B cell (primary cell): ENCODE data around the gene PNMA8C. TPM values are rescaled to one million over a fixed set of nuclear protein-coding genes. Genes with fewer than 3 reads are reported as not detected.

ENCODE experiments used
- ATAC-seq: fragments of 200-7000 bp; cut with Tn5 transposase; one replicate; pipeline ENCODE4 v1.10.0; 2021; ENCODE audit warnings: low read depth, mild to moderate bottlenecking, moderate number of reproducible peaks, moderate library complexity
- CTCF ChIA-PET: fragments of 350-600 bp; sonication (Branson Sonifier 250); formaldehyde crosslinking; loops from one replicate; lab custom pipeline; 2021; ENCODE audit warnings: antibody characterized with exemption, inconsistent platforms; lab: Charles Lee
- POLR2A ChIA-PET: fragments of 350-600 bp; sonication (Branson Sonifier 250); formaldehyde crosslinking; loops from one replicate; lab custom pipeline; 2021; ENCODE audit warnings: antibody characterized with exemption; lab: Charles Lee
- DNase-seq: peaks from one replicate; pipeline ENCODE4 v3.0.0; 2013
- H2AFZ ChIP-seq: 2 replicates; pipeline ENCODE4 v1.6.1; 2012; ENCODE audit warnings: mild to moderate bottlenecking, low read depth, low read length; ENCODE audit not compliant: insufficient read depth, poor library complexity, severe bottlenecking
- H3K27ac ChIP-seq, 2 donors: 1 replicate in 1 of 2; 2 replicates in 1 of 2; pipeline ENCODE4 v1.5.1; 2012 to 2013; ENCODE audit warnings: low read length in 2 of 2, mild to moderate bottlenecking in 2 of 2, moderate library complexity in 1 of 2
- H3K27me3 ChIP-seq, 4 experiments: fragments of 200-600 bp in 1 of 4; sonication (generic) in 1 of 4; replicated peaks in 1 of 4; 1 replicate in 2 of 4; 2 replicates in 2 of 4; pipeline versions ENCODE4 v1.6.1 to v1.7.0; 2013 to 2016; ENCODE audit warnings: low read length in 3 of 4, mild to moderate bottlenecking in 2 of 4, mixed read lengths in 1 of 4, moderate library complexity in 1 of 4; ENCODE audit not compliant: insufficient read depth in 4 of 4, control insufficient read depth in 3 of 4; ENCODE audit errors: control extremely low read depth in 1 of 4
- H3K36me3 ChIP-seq, 2 experiments: replicated peaks in 1 of 2; 1 replicate in 1 of 2; 2 replicates in 1 of 2; pipeline versions ENCODE4 v1.6.1 to v1.7.1; 2013; ENCODE audit warnings: low read length in 1 of 2; ENCODE audit not compliant: insufficient read depth in 2 of 2, control insufficient read depth in 1 of 2; ENCODE audit errors: control extremely low read depth in 1 of 2, extremely low read depth in 1 of 2
- H3K4me1 ChIP-seq, 2 donors: fragments of 200-600 bp in 1 of 2; sonication (generic) in 1 of 2; 1 replicate in 1 of 2; 2 replicates in 1 of 2; pipeline versions ENCODE4 v1.5.1 to v1.6.1; 2013 to 2017; ENCODE audit warnings: low read length in 2 of 2; ENCODE audit not compliant: control insufficient read depth in 2 of 2, insufficient read depth in 2 of 2
- H3K4me2 ChIP-seq: replicated peaks from 2 replicates; pipeline ENCODE3; 2012; ENCODE audit warnings: mild to moderate bottlenecking, low read depth, low read length; ENCODE audit not compliant: poor library complexity, severe bottlenecking
- H3K4me3 ChIP-seq, 5 experiments: fragments of 200-600 bp in 1 of 5; sonication (generic) in 1 of 5; 1 replicate in 3 of 5; 2 replicates in 2 of 5; pipeline versions ENCODE4 v1.5.1 to v1.7.0; 2011 to 2016; ENCODE audit warnings: low read length in 4 of 5, mild to moderate bottlenecking in 4 of 5, low read depth in 2 of 5, control low read depth in 1 of 5, moderate library complexity in 1 of 5; ENCODE audit not compliant: insufficient read depth in 1 of 5; ENCODE audit errors: control extremely low read depth in 1 of 5, extremely low read depth in 1 of 5
- H3K79me2 ChIP-seq: fragments of 200-600 bp; sonication (generic); one replicate; pipeline ENCODE4 v1.6.0; 2016; ENCODE audit warnings: low read length; ENCODE audit not compliant: control insufficient read depth, insufficient read depth
- H3K9ac ChIP-seq: fragments of 200-600 bp; sonication (generic); 2 replicates; pipeline ENCODE4 v1.6.1; 2017; ENCODE audit warnings: mild to moderate bottlenecking, low read length, moderate library complexity
- H3K9me3 ChIP-seq, 3 donors: one replicate each; pipeline versions ENCODE4 v1.6.1 to v1.7.1; 2013; ENCODE audit warnings: low read length in 2 of 3; ENCODE audit not compliant: control insufficient read depth in 2 of 3, insufficient read depth in 1 of 3; ENCODE audit errors: control extremely low read depth in 1 of 3
- H4K20me1 ChIP-seq: 2 replicates; pipeline ENCODE4 v1.6.0; 2012; ENCODE audit warnings: mild to moderate bottlenecking, low read length; ENCODE audit not compliant: insufficient read depth, control insufficient read depth, poor library complexity, severe bottlenecking
- H3K27ac Mint-ChIP-seq: one replicate; pipeline ENCODE4 v1.8.0; 2021; ENCODE audit warnings: mixed read lengths
- H3K27me3 Mint-ChIP-seq: one replicate; pipeline ENCODE4 v1.8.0; 2021; ENCODE audit warnings: mixed read lengths
- H3K4me1 Mint-ChIP-seq: one replicate; pipeline ENCODE4 v1.8.0; 2021; ENCODE audit warnings: mixed read lengths
- H3K4me3 Mint-ChIP-seq: one replicate; pipeline ENCODE4 v1.8.0; 2021; ENCODE audit warnings: mixed read lengths
- H3K9me3 Mint-ChIP-seq: one replicate; pipeline ENCODE4 v1.8.0; 2022; ENCODE audit warnings: mixed read lengths; ENCODE audit not compliant: insufficient read depth
- CTCF ChIP-seq: fragments of 200-600 bp; IDR thresholded peaks from one replicate; pipeline ENCODE4 v1.8.0; 2022; ENCODE audit warnings: antibody characterized with exemption, mild to moderate bottlenecking
- EZH2 ChIP-seq: IDR thresholded peaks from 2 replicates; pipeline ENCODE4 v1.6.1; 2012; ENCODE audit warnings: borderline replicate concordance, low read depth, mild to moderate bottlenecking, moderate library complexity, low read length; ENCODE audit not compliant: insufficient read depth, poor library complexity, severe bottlenecking
- WGBS: methylation state at CpG from one replicate; pipeline ENCODE4 v1.1.5; 2013; ENCODE audit warnings: missing lambda C conversion rate; ENCODE audit not compliant: insufficient coverage; 5-methylcytosine and 5-hydroxymethylcytosine counted together
- intact Hi-C: fragments of 100-400 bp; cut with micrococcal nuclease; formaldehyde crosslinking; loops from one replicate; pipeline ENCODE4 v1.10.0; 2022
- polyA plus RNA-seq: library from polyadenylated mRNA; depleted of rRNA; stranded (reverse); fragments of >200 nt; gene quantifications from 2 replicates; pipeline ENCODE4 v1.2.3, GENCODE V29; 2012
- total RNA-seq, 2 donors: library from RNA; stranded (reverse); fragments of 120-200 nt in 1 of 2; gene quantifications; 1 replicate in 1 of 2; 2 replicates in 1 of 2; pipeline versions ENCODE4 v1.2.3 to v1.2.4, GENCODE V29; 2013 to 2022

Gene PNMA8C
- total and polyA plus RNA-seq, 2 donors (not counting 1 experiment from before 2014, with no cell fraction given) = not detected

- Mint-ChIP-seq H3K27me3 (peaks cover 62% of the 10 kb centered on the region), H3K4me1 (peaks cover 16% of the 10 kb centered on the region), H3K9me3 (no peaks in the 10 kb centered on the region), H3K27ac (no peak overlapping the region), H3K4me3 (no peak overlapping the region)
- DNase-seq (no peak), ATAC-seq (no peak)
- ChIA-PET POLR2A (no interaction called here), CTCF (interaction anchor here (2.1 kb wide), 1 partner anchor 11 kb away, joined by 7 read pairs; no protein-coding TSS in a partner anchor)
- TF ChIP-seq CTCF (no peak), EZH2 (no peak)
- Histone ChIP-seq H3K36me3 (no peaks in the 10 kb centered on the region), H3K27ac (no peak overlapping the region), H3K27me3 (peaks cover 0 to 82% (median 27%) of the 10 kb centered on the region in 4 experiments), H4K20me1 (no peaks in the 10 kb centered on the region), H3K79me2 (no peaks in the 10 kb centered on the region), H3K9ac (no peak overlapping the region), H3K4me2 (no peak overlapping the region), H2AFZ (no peak overlapping the region), H3K9me3 (peaks cover 0 to 22% (median 0%) of the 10 kb centered on the region in 3 donors), H3K4me1 (peaks cover 16 to 18% of the 10 kb centered on the region in 2 donors), H3K4me3 (no peak overlapping the region)
- intact Hi-C loops = no loop called here
- 11% methylated on average over 5 of the region's 6 CpGs for WGBS
Measured at GRCh38 chr19:46406976-46407375, 21.8 kb downstream of the PNMA8C start.

GRCh38 chr19:46404753-46405468 is 23.8 kb downstream of the PNMA8C start:
- H3K79me2 ChIP-seq = no peaks in the 10 kb centered on the region
- Mint-ChIP-seq H3K9me3 (no peaks in the 10 kb centered on the region), H3K4me3 (peak overlapping the region; percentile 55), H3K4me1 (peaks cover 16% of the 10 kb centered on the region), H3K27me3 (peaks cover 56% of the 10 kb centered on the region), H3K27ac (no peak overlapping the region)
- no peak overlapping the region for H3K9ac ChIP-seq
- peaks cover 16 to 18% of the 10 kb centered on the region in 2 donors for H3K4me1 ChIP-seq
- H4K20me1 ChIP-seq = no peaks in the 10 kb centered on the region
- peak overlapping the region; percentile 60 for H2AFZ ChIP-seq
- ChIA-PET CTCF (interaction anchor here (2.1 kb wide), 1 partner anchor 9 kb away, joined by 7 read pairs; no protein-coding TSS in a partner anchor), POLR2A (interaction anchor here (0.6 kb wide), 1 partner anchor 59 kb away, joined by 3 read pairs; no protein-coding TSS in a partner anchor)
- no peak for TF ChIP-seq CTCF
- TF ChIP-seq EZH2 = no peak
- H3K4me2 ChIP-seq = peak overlapping the region; percentile 69
- no peak for ATAC-seq
- H3K36me3 ChIP-seq = no peaks in the 10 kb centered on the region
- DNase-seq = no peak
- H3K9me3 ChIP-seq = peaks cover 0 to 13% (median 0%) of the 10 kb centered on the region in 3 donors
- H3K27me3 ChIP-seq = peaks cover 0 to 72% (median 19%) of the 10 kb centered on the region in 4 experiments
- intact Hi-C loops = no loop called here
- 19% methylated on average over 28 of the region's 41 CpGs for WGBS
- H3K4me3 ChIP-seq = no peak overlapping the region
- H3K27ac ChIP-seq = no peak overlapping the region
